HepG2 (cell line): ENCODE data around the gene CAPN2. TPM values are rescaled to one million over a fixed set of nuclear protein-coding genes. Genes with fewer than 3 reads are reported as not detected.
A peak's percentile ranks its signal among the peaks of the same experiment; 100 is the strongest.

Experiments used
- GABPB1 ChIP-seq: IDR thresholded peaks from 2 replicates; pipeline ENCODE4 v1.6.1; 2016; ENCODE audit warnings: mild to moderate bottlenecking, missing genetic modification reagents, moderate library complexity, missing compliant biosample characterization
- HES4 ChIP-seq: sonication (generic); formaldehyde crosslinking; IDR thresholded peaks from 2 replicates; pipeline ENCODE4 v1.9.0; 2021; ENCODE audit warnings: mild to moderate bottlenecking, missing genetic modification reagents, borderline replicate concordance
- KDM5B ChIP-seq: sonication (generic); formaldehyde crosslinking; IDR thresholded peaks from 2 replicates; pipeline ENCODE4 v1.4.0; 2020; ENCODE audit warnings: missing genetic modification reagents, mild to moderate bottlenecking, borderline replicate concordance
- LCORL ChIP-seq, 2 experiments: fragments of 450-650 bp in 1 of 2; sonication (generic) in 1 of 2; formaldehyde crosslinking in 1 of 2; IDR thresholded peaks; 2 replicates each; pipeline versions ENCODE4 v1.5.0 to v1.6.1; 2017 to 2020; ENCODE audit warnings: antibody characterized with exemption in 1 of 2, missing genetic modification reagents in 1 of 2
- POLR2AphosphoS5 ChIP-seq: IDR thresholded peaks from 2 replicates; pipeline ENCODE4 v1.6.1; 2012; ENCODE audit warnings: low read depth, low read length
- RBM39 ChIP-seq: fragments of 200-400 bp; formaldehyde crosslinking; IDR thresholded peaks from one replicate; pipeline ENCODE4 v1.6.1; 2018; ENCODE audit warnings: antibody characterized with exemption, mild to moderate bottlenecking, low read depth, low read length; ENCODE audit not compliant: poor library complexity, severe bottlenecking
- SMC3 ChIP-seq: IDR thresholded peaks from 2 replicates; pipeline ENCODE4 v1.6.1; 2011; ENCODE audit warnings: low read length, improper control_type of control experiment
- SOX6 ChIP-seq, 2 experiments: fragments of 450-650 bp in 1 of 2; sonication (generic) in 1 of 2; formaldehyde crosslinking in 1 of 2; IDR thresholded peaks; 2 replicates each; pipeline versions ENCODE4 v1.4.0 to v1.6.1; 2017 to 2020; ENCODE audit warnings: antibody characterized with exemption in 1 of 2, mild to moderate bottlenecking in 1 of 2, missing genetic modification reagents in 1 of 2
- STAG1 ChIP-seq: sonication (generic); formaldehyde crosslinking; IDR thresholded peaks from 2 replicates; pipeline ENCODE4 v1.4.0; 2020; ENCODE audit warnings: missing genetic modification reagents
- YY1 ChIP-seq: IDR thresholded peaks from 2 replicates; pipeline ENCODE4 v1.6.1; 2011; ENCODE audit warnings: low read length, low read depth, moderate library complexity, mild to moderate bottlenecking; ENCODE audit not compliant: insufficient read depth, insufficient replicate concordance
- ZNF530 ChIP-seq: sonication (generic); formaldehyde crosslinking; IDR thresholded peaks from 2 replicates; pipeline ENCODE4 v1.5.0; 2020; ENCODE audit warnings: low read depth, mild to moderate bottlenecking, missing genetic modification reagents
- polyA plus RNA-seq, 8 experiments: library from polyadenylated mRNA; depleted of rRNA in 3 of 8; stranded (reverse) in 7 of 8; unstranded in 1 of 8; fragments of >200 nt; fragmentation: Illumina TruSeq in 4 of 8; extraction: Trizol in 4 of 8; gene quantifications; 2 replicates each; pipeline versions ENCODE4 v1.2.1 to v1.2.3, GENCODE V29; 2011 to 2016; ENCODE audit warnings: low read depth in 4 of 8, missing spikeins in 1 of 8, mixed read lengths in 1 of 8; ENCODE audit not compliant: insufficient read depth in 1 of 8
- total RNA-seq, 5 experiments: library from RNA; depleted of rRNA; stranded (reverse); fragments of >200 nt; fragmentation: Illumina TruSeq; extraction: Trizol; gene quantifications; 2 replicates each; pipeline ENCODE4 v1.2.3, GENCODE V29; 2016; ENCODE audit warnings: low read depth in 1 of 5
- TF ChIP-seq, protein P1 (sequence below): sonication (generic); formaldehyde crosslinking; IDR thresholded peaks from 2 replicates; pipeline ENCODE4 v1.5.0; 2020; ENCODE audit warnings: mild to moderate bottlenecking, missing genetic modification reagents, moderate library complexity
- TF ChIP-seq, protein P2 (sequence below): sonication (generic); formaldehyde crosslinking; IDR thresholded peaks from 2 replicates; pipeline ENCODE4 v1.4.0; 2020; ENCODE audit warnings: missing genetic modification reagents, borderline replicate concordance
- TF ChIP-seq, protein P3 (sequence below): IDR thresholded peaks from 2 replicates; pipeline ENCODE4 v1.6.1; 2016; ENCODE audit warnings: mild to moderate bottlenecking
- TF ChIP-seq, protein P4 (sequence below): sonication (generic); formaldehyde crosslinking; IDR thresholded peaks from 2 replicates; pipeline ENCODE4 v1.5.1; 2020; ENCODE audit warnings: mild to moderate bottlenecking, missing genetic modification reagents, moderate library complexity

The CAPN2 gene
- total and polyA plus RNA-seq, 2 of the 13 experiments (the other 11 are each of a cell fraction or from before 2014, with no cell fraction given): 6.2 to 7.4 TPM

DNA sequence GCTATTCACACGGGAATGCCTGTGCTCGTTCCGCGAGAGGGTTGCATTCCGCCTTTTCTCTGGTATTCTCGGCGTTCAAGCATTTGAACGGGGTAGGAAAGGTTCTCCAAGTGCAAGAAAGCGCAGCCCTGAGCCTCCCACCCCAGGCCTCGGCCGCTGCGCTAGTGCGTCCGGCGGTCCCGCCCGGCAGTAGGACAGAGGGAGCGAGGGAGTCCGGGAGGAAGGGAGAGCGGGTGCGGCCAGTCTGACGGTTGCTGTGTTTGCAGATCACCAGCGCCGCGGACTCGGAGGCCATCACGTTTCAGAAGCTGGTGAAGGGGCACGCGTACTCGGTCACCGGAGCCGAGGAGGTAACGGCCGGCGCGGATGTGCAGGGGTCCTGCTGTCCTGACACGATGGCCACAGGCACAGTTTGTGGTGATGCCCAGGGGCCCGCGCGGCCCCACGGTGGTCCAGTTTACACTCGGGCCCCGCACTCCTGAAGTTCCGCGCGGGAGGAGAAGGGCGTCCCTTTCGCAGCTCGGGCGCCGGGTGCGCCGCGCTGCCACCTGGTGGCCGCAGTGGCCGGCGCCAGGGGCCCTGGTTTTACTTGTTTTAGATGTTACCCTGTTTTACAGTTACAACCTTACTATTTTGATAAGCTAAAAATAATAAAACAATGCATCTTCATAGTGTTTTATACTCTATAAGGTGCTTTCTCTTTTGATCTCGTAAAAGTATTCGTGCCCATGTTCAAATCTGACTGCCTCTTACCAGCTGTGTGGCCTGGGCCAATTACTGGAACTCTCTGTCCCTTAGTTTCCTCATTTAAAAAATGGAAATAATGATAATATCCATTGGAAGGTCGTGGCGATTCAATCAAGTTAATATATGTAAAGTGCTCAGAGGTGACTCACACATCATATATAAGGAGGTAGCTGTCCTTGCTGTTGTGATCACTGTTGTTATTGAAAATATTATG lies 36.7 kb downstream of the CAPN2 start (continued):
- TF ChIP-seq, protein P1, sequence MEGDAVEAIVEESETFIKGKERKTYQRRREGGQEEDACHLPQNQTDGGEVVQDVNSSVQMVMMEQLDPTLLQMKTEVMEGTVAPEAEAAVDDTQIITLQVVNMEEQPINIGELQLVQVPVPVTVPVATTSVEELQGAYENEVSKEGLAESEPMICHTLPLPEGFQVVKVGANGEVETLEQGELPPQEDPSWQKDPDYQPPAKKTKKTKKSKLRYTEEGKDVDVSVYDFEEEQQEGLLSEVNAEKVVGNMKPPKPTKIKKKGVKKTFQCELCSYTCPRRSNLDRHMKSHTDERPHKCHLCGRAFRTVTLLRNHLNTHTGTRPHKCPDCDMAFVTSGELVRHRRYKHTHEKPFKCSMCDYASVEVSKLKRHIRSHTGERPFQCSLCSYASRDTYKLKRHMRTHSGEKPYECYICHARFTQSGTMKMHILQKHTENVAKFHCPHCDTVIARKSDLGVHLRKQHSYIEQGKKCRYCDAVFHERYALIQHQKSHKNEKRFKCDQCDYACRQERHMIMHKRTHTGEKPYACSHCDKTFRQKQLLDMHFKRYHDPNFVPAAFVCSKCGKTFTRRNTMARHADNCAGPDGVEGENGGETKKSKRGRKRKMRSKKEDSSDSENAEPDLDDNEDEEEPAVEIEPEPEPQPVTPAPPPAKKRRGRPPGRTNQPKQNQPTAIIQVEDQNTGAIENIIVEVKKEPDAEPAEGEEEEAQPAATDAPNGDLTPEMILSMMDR: peak; percentile 80
- TF ChIP-seq RBM39: peak; percentile 57
- peak; percentile 63; the same call in 1 of the 2 replicates for TF ChIP-seq HES4 (CRISPR knock-in tag)
- TF ChIP-seq SOX6 (IDR thresholded peaks at IDR 0.05): no peak
- 0 out of 2 replicates have a peak, but pooled peaks have one; percentile 22 for TF ChIP-seq SOX6 (CRISPR knock-in tag; IDR thresholded peaks at IDR 0.05)
- no peak for TF ChIP-seq LCORL (IDR thresholded peaks at IDR 0.05)
- 0 out of 2 replicates have a peak, but pooled peaks have one; percentile 18 for TF ChIP-seq LCORL (CRISPR knock-in tag; IDR thresholded peaks at IDR 0.05)
- no peak for TF ChIP-seq ZNF530 (CRISPR knock-in tag)
- TF ChIP-seq GABPB1 (CRISPR knock-in tag): peak; percentile 33; the same call in 1 of the 2 replicates
- TF ChIP-seq SMC3: peak; percentile 53; the same call in 1 of the 2 replicates
- peak; percentile 43 for TF ChIP-seq YY1
- TF ChIP-seq KDM5B (CRISPR knock-in tag): peak; percentile 41; the same call in 1 of the 2 replicates
- TF ChIP-seq, protein P2, sequence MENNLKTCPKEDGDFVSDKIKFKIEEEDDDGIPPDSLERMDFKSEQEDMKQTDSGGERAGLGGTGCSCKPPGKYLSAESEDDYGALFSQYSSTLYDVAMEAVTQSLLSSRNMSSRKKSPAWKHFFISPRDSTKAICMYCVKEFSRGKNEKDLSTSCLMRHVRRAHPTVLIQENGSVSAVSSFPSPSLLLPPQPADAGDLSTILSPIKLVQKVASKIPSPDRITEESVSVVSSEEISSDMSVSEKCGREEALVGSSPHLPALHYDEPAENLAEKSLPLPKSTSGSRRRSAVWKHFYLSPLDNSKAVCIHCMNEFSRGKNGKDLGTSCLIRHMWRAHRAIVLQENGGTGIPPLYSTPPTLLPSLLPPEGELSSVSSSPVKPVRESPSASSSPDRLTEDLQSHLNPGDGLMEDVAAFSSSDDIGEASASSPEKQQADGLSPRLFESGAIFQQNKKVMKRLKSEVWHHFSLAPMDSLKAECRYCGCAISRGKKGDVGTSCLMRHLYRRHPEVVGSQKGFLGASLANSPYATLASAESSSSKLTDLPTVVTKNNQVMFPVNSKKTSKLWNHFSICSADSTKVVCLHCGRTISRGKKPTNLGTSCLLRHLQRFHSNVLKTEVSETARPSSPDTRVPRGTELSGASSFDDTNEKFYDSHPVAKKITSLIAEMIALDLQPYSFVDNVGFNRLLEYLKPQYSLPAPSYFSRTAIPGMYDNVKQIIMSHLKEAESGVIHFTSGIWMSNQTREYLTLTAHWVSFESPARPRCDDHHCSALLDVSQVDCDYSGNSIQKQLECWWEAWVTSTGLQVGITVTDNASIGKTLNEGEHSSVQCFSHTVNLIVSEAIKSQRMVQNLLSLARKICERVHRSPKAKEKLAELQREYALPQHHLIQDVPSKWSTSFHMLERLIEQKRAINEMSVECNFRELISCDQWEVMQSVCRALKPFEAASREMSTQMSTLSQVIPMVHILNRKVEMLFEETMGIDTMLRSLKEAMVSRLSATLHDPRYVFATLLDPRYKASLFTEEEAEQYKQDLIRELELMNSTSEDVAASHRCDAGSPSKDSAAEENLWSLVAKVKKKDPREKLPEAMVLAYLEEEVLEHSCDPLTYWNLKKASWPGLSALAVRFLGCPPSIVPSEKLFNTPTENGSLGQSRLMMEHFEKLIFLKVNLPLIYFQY (CRISPR knock-in tag): 0 out of 2 replicates have a peak, but pooled peaks have one; percentile 53
- TF ChIP-seq STAG1 (CRISPR knock-in tag): peak; percentile 60
- TF ChIP-seq, protein P3, sequence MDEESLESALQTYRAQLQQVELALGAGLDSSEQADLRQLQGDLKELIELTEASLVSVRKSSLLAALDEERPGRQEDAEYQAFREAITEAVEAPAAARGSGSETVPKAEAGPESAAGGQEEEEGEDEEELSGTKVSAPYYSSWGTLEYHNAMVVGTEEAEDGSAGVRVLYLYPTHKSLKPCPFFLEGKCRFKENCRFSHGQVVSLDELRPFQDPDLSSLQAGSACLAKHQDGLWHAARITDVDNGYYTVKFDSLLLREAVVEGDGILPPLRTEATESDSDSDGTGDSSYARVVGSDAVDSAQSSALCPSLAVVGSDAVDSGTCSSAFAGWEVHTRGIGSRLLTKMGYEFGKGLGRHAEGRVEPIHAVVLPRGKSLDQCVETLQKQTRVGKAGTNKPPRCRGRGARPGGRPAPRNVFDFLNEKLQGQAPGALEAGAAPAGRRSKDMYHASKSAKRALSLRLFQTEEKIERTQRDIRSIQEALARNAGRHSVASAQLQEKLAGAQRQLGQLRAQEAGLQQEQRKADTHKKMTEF: peak; percentile 28; the same call in 1 of the 2 replicates
- TF ChIP-seq POLR2AphosphoS5: no peak
- TF ChIP-seq, protein P4, sequence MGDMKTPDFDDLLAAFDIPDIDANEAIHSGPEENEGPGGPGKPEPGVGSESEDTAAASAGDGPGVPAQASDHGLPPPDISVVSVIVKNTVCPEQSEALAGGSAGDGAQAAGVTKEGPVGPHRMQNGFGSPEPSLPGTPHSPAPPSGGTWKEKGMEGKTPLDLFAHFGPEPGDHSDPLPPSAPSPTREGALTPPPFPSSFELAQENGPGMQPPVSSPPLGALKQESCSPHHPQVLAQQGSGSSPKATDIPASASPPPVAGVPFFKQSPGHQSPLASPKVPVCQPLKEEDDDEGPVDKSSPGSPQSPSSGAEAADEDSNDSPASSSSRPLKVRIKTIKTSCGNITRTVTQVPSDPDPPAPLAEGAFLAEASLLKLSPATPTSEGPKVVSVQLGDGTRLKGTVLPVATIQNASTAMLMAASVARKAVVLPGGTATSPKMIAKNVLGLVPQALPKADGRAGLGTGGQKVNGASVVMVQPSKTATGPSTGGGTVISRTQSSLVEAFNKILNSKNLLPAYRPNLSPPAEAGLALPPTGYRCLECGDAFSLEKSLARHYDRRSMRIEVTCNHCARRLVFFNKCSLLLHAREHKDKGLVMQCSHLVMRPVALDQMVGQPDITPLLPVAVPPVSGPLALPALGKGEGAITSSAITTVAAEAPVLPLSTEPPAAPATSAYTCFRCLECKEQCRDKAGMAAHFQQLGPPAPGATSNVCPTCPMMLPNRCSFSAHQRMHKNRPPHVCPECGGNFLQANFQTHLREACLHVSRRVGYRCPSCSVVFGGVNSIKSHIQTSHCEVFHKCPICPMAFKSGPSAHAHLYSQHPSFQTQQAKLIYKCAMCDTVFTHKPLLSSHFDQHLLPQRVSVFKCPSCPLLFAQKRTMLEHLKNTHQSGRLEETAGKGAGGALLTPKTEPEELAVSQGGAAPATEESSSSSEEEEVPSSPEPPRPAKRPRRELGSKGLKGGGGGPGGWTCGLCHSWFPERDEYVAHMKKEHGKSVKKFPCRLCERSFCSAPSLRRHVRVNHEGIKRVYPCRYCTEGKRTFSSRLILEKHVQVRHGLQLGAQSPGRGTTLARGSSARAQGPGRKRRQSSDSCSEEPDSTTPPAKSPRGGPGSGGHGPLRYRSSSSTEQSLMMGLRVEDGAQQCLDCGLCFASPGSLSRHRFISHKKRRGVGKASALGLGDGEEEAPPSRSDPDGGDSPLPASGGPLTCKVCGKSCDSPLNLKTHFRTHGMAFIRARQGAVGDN (CRISPR knock-in tag): peak; percentile 49
